Activated naive CD4-positive, alpha-beta T cell treated with anti-CD3 and anti-CD28 coated beads, Interleukin-2, amount 10 ng/mL, durations not matched to agents 7 days and 5 days (primary cell): ENCODE measurements around the gene WNK2.
A peak's percentile ranks its signal among the peaks of the same experiment; 100 is the strongest.
"Not testable (repeated sequence)": the region's sequence is repeated elsewhere in the genome, so short reads cannot be mapped to it uniquely, and the experiment has no call there.

ENCODE experiments used
- CTCF ChIA-PET: fragments of 350-600 bp; sonication (Branson Sonifier 250); formaldehyde crosslinking; loops from one replicate; lab custom pipeline; 2021; ENCODE audit warnings: antibody characterized with exemption; lab: Charles Lee
- DNase-seq: peaks from one replicate; pipeline ENCODE4 v3.0.0-alpha.2; 2020
- H3K27ac Mint-ChIP-seq: one replicate; pipeline ENCODE4 v1.8.0; 2021; ENCODE audit warnings: mild to moderate bottlenecking, moderate library complexity, mixed read lengths
- H3K27me3 Mint-ChIP-seq: one replicate; pipeline ENCODE4 v1.8.0; 2021; ENCODE audit warnings: mild to moderate bottlenecking, mixed read lengths
- H3K36me3 Mint-ChIP-seq: one replicate; pipeline ENCODE4 v1.8.0; 2021; ENCODE audit warnings: mixed read lengths
- H3K4me1 Mint-ChIP-seq: one replicate; pipeline ENCODE4 v1.8.0; 2021; ENCODE audit warnings: mixed read lengths
- H3K4me3 Mint-ChIP-seq: one replicate; pipeline ENCODE4 v1.8.0; 2021; ENCODE audit warnings: mild to moderate bottlenecking, moderate library complexity, mixed read lengths
- H3K9me3 Mint-ChIP-seq: one replicate; pipeline ENCODE4 v1.8.0; 2021; ENCODE audit warnings: mixed read lengths

WNK2 gene

DNA sequence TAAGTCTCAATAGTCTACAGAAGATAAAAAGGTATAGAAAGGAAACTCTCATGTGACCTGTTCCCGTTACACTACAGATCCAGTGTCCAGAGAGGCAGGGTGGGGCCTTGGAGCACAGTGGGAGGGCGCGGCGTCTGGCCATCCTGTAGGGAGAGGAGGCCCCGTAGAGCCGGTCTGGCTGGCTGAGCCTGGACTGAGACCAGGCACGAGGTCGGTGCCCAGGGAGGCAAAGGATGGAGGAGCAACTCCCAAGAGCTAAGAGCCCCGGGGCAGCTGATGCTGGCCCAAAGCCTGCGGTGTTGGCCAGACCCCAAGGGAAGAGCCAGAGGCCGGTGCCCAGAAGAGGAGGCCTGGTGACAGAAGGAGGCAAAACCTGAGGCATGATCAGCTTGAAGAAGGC is 158.5 kb downstream of the WNK2 start:
- Mint-ChIP-seq H3K27me3 (peaks cover 50% of the 10 kb centered on the region), H3K9me3 (peaks cover 17% of the 10 kb centered on the region)
- H3K4me3 Mint-ChIP-seq, H3K4me1 Mint-ChIP-seq, DNase-seq, H3K36me3 Mint-ChIP-seq, H3K27ac Mint-ChIP-seq: not testable (repeated sequence)
- CTCF ChIA-PET: interaction anchor here (0.6 kb wide), 1 partner anchor 26 kb away, joined by 3 read pairs; no protein-coding TSS in a partner anchor

DNA sequence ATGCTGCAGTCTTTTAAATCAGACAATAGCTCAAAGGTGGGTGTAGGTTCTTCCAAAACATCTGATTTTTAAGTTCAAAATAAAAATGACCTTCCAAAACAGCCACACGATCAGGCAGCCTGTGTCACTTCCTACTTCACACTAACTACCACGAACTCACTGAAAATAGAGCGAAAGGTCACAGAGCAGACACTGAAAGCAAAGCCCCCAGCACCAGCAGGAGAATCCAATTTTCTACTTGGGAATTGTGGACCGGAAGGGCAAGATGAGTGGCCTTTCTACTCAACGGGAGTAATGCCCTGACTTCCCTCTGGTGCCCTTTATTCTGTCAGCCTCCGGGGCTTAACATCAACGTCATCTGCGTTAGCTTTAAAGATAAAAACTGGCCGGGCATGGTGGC is 159.7 kb downstream of the WNK2 start:
- Mint-ChIP-seq H3K4me1 (peaks cover 4% of the 10 kb centered on the region), H3K4me3 (no peak overlapping the region), H3K36me3 (no peaks in the 10 kb centered on the region), H3K27ac (no peak overlapping the region), H3K27me3 (peaks cover 54% of the 10 kb centered on the region), H3K9me3 (peaks cover 4% of the 10 kb centered on the region)
- CTCF ChIA-PET: no interaction called here
- no peak for DNase-seq

DNA sequence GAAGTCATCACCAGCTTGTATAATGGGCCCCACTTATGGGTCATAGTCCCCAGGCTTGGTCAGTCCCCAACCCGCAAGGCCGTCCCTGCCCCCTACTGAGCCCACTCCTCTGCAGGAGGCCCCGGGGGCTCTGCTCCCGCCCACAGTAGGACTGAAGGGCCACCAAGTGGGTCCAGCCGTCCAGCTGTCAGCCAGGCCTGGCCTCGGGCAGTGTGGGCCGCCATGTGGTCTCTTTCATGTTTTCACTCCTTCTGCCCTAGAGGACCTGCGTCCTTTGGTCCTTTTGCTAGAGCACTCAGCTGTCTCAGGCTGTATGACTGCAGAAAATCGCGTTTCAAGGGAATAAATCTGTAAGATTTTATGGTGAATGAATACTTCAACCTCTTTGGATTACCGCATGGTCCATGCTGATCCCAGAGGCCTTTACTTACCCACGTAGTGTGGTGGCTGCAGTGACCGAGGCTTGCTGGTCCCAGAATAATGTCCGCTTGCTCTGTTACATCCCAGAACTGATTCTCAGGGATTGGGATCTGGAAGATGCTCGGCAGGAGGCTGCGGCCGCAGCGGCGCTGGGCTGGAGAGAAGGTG is 161.8 kb downstream of the WNK2 start:
- Mint-ChIP-seq H3K4me3 (no peak overlapping the region), H3K36me3 (no peaks in the 10 kb centered on the region), H3K4me1 (peaks cover 4% of the 10 kb centered on the region), H3K27ac (no peak overlapping the region), H3K27me3 (peaks cover 58% of the 10 kb centered on the region), H3K9me3 (no peaks in the 10 kb centered on the region)
- DNase-seq: no peak
- CTCF ChIA-PET: no interaction called here

DNA sequence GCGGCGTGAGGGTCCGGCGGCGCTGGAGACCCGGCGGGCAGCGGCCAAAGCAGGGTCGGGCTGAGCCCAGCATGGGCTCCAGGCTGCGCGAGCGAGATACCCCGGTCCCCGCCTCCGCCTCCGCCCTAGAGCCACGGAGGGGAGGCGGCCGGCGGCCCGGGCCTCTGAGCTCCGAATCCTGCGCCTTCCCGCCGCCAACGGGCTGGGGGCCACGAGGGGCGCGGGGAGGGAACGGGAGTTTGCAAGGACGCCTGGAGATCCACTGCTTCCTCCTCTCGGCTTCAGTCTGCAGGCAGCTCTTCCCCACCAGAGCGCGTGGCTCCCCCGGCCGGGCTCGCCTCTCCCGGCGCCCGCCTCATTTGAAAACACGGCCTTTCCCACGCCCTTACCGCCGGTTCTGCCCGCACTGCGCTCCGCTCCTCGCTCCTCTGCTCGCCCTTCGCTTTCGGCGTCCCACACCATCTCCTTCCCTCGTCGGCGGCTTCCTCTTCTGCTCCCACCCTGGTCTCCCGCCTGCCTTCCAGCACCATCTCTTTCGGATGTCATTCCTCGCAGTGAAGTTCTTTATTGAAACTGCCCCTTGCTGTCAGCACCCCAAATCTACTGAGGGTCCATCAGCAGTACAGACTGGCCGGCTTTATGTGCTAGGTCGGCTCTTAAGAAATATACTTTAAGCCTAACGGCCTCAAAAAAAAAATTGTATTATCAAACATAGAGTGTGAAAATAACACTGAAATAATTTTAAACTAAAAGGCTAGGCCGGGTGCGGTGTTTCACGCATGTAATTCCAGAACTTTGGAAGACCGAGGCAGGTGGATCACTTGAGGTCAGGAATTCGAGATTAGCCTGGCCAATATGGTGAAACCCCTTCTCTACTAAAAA is 162.5 kb downstream of the WNK2 start:
- Mint-ChIP-seq H3K4me1 (peaks cover 4% of the 10 kb centered on the region), H3K27ac (no peak overlapping the region), H3K9me3 (no peaks in the 10 kb centered on the region), H3K27me3 (peaks cover 58% of the 10 kb centered on the region), H3K36me3 (no peaks in the 10 kb centered on the region), H3K4me3 (peak overlapping the region; percentile 14)
- CTCF ChIA-PET: no interaction called here
- peak; percentile 24 for DNase-seq

DNA sequence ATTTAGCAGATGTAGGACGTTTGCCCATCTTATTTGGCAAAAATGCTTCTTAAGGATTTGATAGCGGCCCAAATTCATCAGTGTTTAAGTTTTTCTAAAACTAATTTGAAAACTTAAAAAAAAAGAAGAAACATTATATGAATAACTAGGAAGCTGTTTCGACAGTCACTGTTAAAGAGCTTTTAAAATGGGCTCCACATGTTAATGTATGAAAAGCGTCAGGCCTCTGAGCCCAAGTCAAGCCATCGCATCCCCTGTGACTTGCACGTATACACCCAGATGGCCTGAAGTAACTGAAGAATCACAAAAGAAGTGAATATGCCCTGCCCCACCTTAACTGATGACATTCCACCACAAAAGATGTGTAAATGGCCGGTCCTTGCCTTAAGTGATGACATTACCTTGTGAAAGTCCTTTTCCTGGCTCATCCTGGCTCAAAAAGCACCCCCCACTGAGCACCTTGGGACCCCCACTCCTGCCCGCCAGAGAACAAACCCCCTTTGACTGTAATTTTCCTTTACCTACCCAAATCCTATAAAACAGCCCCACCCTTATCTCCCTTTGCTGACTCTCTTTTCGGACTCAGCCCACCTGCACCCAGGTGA is 163.5 kb downstream of the WNK2 start:
- H3K36me3 Mint-ChIP-seq, H3K9me3 Mint-ChIP-seq, DNase-seq, CTCF ChIA-PET, H3K27ac Mint-ChIP-seq, H3K4me1 Mint-ChIP-seq, H3K4me3 Mint-ChIP-seq: not testable (repeated sequence)
- H3K27me3 Mint-ChIP-seq: peaks cover 55% of the 10 kb centered on the region

DNA sequence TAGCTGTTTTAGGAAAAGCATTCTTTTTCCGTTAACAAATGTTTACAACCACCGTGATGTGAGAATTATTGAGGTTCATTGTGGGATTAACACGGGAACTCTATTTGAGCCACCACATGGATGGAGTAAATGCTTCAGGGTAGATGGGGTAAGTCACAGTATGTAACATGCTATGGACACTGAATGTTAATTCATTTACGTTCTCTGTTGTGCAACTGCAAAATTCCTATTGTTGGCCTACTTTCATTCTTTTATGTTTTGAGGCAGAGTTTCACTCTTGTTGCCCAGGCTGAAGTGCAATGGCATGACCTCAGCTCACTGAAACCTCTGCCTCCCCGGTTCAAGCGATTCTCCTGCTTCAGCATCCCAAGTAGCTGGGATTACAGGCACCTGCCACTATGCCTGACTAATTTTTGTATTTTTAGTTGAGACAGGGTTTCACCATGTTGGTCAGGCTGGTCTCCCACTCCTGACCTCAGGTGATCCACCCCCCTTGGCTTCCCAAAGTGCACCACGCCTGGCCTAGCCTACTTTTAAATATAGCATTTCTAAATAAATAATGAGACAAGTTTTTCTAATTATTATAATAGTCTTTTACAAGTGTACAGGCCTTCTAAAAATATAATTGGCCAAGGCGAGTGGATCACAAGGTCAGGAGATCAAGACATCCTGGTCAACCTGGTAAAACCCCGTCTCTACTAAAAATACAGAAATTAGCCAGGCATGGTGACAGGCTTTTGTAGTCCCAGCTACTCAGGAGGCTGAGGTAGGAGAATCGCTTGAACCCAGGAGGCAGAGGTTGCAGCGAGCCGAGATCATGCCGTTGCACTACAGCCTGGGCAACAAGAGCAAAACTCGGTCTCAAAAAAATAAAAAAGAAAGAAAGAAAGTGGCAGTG is 169.7 kb downstream of the WNK2 start:
- H3K27ac Mint-ChIP-seq, CTCF ChIA-PET, H3K9me3 Mint-ChIP-seq, H3K27me3 Mint-ChIP-seq, H3K36me3 Mint-ChIP-seq, DNase-seq, H3K4me3 Mint-ChIP-seq: not testable (repeated sequence)
- H3K4me1 Mint-ChIP-seq: peaks cover 12% of the 10 kb centered on the region

DNA sequence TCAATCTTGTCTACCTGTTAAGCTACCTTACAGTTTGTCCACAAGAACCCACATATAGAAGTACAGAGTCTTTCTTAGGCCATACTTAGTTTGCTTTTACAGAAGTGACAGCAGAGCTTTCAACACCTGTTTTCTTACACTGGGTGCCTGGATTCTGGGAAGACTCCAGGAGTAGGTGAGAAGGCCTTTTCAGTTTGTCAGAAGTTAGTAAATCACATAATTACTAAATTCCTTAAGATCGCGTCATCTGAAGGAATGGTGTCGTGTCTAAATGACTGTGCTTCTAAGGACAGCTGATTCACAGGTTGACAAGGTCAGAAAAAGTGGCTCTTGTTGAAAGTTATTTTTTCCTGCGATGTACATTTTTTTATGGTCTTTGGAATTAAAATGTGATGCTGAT is 170.5 kb downstream of the WNK2 start:
- DNase-seq: no peak

DNA sequence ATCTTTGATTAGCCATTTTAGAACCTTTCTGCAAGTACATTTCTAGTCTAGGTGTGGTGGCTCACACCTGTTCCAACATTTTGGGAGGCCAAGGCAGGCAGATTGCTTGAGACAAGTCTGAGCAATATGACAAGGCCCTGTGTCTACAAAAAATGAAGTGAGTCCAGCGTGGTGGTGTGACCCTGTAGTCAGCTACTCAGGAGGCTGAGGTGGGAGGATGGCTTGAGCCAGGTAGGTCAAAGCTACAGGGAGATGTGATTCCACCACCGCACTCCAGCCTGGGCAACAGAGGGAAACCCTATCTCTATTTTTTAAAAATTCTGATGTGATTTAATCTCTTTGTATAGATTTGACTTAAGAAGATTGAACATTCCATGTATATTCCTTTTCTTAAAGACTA is 171.9 kb downstream of the WNK2 start:
- Mint-ChIP-seq H3K9me3 (peaks cover 4% of the 10 kb centered on the region), H3K36me3 (no peaks in the 10 kb centered on the region), H3K4me1 (peaks cover 12% of the 10 kb centered on the region), H3K27ac (no peak overlapping the region), H3K4me3 (no peak overlapping the region), H3K27me3 (no peaks in the 10 kb centered on the region)
- CTCF ChIA-PET: no interaction called here
- no peak for DNase-seq

More for the DNA sequence above, 170.5 kb downstream of the WNK2 start:
- Mint-ChIP-seq H3K9me3 (no peaks in the 10 kb centered on the region), H3K4me1 (peaks cover 12% of the 10 kb centered on the region), H3K27me3 (no peaks in the 10 kb centered on the region), H3K36me3 (no peaks in the 10 kb centered on the region), H3K27ac (no peak overlapping the region), H3K4me3 (no peak overlapping the region)
- CTCF ChIA-PET: no interaction called here

DNA sequence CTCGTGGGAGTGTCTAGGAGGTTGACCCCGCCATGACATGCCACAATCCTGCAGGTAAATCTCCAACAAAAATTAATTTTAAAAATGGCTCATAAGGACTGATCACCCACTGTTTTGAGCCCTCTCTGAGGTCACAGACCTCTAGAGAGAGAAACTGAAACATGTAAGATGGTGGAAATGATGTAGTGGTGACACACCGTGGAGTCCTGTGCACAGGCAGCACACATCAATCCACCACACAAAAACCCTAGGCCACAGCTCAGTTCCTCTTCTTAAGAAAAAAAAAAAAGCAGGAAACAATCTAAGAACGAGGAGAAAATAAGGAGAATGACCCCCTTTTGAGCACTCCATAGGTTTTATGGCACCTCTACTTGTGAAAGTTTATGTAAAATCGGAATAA is 173.7 kb downstream of the WNK2 start:
- H3K36me3 Mint-ChIP-seq: peaks cover 2% of the 10 kb centered on the region
- CTCF ChIA-PET: interaction anchor here (0.6 to 0.9 kb wide), 2 partner anchors 55 to 72 kb away, joined by 3 read pairs; no protein-coding TSS in a partner anchor
- no peaks in the 10 kb centered on the region for H3K27me3 Mint-ChIP-seq
- H3K4me1 Mint-ChIP-seq: peaks cover 12% of the 10 kb centered on the region
- H3K4me3 Mint-ChIP-seq: no peak overlapping the region
- peak; percentile 41 for DNase-seq
- peak overlapping the region; percentile 42 for H3K27ac Mint-ChIP-seq
- H3K9me3 Mint-ChIP-seq: peaks cover 10% of the 10 kb centered on the region

DNA sequence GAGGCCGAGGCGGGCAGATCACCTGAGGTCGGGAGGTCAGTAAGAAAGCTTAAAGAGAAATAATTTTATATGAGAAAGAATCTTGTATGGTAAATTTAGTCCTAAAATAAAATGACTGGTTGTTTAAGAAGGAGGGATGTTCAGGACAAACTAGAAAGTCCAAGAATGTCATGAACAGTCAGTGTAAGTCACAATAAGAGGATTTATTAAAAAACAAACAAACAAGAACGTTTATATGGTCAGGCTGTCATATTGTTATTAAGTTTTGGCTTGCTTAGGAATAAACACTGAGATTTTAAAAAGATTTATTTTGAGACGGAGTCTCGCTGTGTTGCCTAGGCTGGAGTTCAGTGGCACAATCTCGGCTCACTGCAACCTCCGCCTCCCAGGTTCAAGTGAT is 176.0 kb downstream of the WNK2 start:
- H3K9me3 Mint-ChIP-seq, DNase-seq, H3K36me3 Mint-ChIP-seq, H3K27me3 Mint-ChIP-seq, CTCF ChIA-PET, H3K4me3 Mint-ChIP-seq, H3K27ac Mint-ChIP-seq: not testable (repeated sequence)
- peaks cover 12% of the 10 kb centered on the region for H3K4me1 Mint-ChIP-seq

DNA sequence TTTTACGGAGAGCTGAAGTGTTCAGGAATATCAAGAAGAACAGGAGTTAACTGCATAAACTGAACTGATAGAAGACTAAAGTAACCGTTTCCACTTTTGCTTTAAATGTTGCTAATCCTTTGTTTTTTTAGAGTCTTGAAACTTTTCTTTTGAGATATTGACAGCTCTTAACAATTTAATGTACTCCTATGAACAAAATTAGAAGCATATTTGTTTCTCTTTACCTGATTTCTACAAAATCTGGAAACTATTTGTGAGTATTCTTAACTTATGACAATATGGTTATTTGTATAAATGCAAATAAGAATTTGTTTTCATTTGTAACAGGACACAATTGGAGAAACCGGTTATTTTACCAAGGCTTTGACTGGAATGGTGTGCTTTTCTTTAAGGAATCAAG is 178.1 kb downstream of the WNK2 start:
- DNase-seq: no peak
- H3K4me1 Mint-ChIP-seq: peaks cover 11% of the 10 kb centered on the region
- CTCF ChIA-PET: no interaction called here
- peaks cover 2% of the 10 kb centered on the region for H3K36me3 Mint-ChIP-seq
- H3K4me3 Mint-ChIP-seq: no peak overlapping the region
- no peak overlapping the region for H3K27ac Mint-ChIP-seq
- H3K9me3 Mint-ChIP-seq: peaks cover 10% of the 10 kb centered on the region
- peaks cover 24% of the 10 kb centered on the region for H3K27me3 Mint-ChIP-seq

DNA sequence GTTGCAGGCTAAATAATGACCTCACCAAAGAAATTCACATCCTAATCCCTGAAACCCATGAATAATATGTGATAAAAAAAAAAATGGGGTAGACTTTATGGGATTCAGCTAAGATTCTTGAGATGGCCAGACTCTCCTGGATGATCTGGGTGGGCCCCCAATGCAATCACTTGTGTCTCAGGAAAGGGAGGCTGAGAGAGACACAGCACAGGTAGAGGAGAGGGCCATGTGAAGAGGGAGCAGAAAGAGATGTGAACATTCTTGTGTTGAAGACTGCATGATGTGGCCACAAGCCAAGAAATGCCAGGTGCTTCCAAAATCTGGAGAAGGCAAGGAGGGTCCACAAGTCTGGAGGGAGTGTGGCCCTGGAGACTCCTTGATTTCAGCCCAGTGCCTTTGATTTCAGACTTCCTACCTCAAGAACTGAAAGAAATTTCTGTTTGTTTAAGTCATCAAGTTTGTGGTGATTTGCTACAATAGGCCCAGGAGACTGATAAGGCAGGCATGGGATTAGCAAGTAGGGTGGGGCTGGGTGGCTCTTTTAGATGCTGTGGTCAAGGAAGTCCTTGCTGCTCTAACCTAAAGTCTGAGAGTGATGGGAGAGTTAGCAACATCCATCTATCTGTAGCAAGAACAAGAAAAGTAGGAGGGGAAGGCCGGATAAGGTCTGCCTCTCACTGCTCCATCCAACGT is 180.9 kb downstream of the WNK2 start:
- H3K9me3 Mint-ChIP-seq: peaks cover 10% of the 10 kb centered on the region
- CTCF ChIA-PET: no interaction called here
- peaks cover 2% of the 10 kb centered on the region for H3K36me3 Mint-ChIP-seq
- peaks cover 24% of the 10 kb centered on the region for H3K27me3 Mint-ChIP-seq
- no peaks in the 10 kb centered on the region for H3K4me1 Mint-ChIP-seq
- H3K4me3 Mint-ChIP-seq: no peak overlapping the region
- H3K27ac Mint-ChIP-seq: no peak overlapping the region
- DNase-seq: no peak

DNA sequence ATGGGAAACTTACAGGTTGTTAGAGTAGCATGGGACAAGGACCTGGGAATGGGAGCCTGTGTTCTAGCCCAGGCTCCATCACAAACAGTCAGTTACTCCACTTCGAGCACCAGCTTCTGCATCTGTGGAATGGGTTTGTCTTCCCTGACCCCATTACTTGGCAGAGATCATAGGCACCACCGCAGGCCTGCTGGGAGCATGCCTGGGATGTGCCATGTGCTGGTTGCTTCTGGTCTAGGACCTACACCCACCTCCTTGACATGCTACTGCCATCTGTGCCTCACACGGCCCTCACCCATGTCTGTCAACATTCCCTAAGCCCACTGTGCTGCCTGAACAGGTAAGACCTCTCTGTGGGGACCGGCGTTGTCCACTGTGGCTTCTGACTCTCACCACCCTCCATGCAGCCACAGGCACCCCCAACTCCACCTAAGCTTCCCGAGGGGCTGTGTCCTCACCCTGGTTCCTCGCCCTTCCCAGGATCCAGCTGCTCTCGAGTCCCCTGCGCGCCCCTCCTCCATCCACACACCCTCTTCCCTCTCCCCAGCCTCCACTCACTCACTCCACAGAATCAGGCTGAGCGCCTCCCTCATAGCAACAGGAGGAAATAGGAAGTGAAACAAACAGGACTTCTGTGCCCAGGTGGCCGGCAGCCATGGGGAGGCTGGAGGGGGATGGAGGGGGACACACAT is 181.6 kb downstream of the WNK2 start:
- H3K9me3 Mint-ChIP-seq: peaks cover 6% of the 10 kb centered on the region
- H3K4me1 Mint-ChIP-seq: no peaks in the 10 kb centered on the region
- peaks cover 26% of the 10 kb centered on the region for H3K27me3 Mint-ChIP-seq
- CTCF ChIA-PET: no interaction called here
- no peak overlapping the region for H3K27ac Mint-ChIP-seq
- no peak overlapping the region for H3K4me3 Mint-ChIP-seq
- no peak for DNase-seq
- peaks cover 2% of the 10 kb centered on the region for H3K36me3 Mint-ChIP-seq
